ENCODE measurements around the gene ALK.
A peak's percentile ranks its signal among the peaks of the same experiment; 100 is the strongest.
"Not testable (repeated sequence)": the region's sequence is repeated elsewhere in the genome, so short reads cannot be mapped to it uniquely, and the experiment has no call there.

Gene ALK

DNA sequence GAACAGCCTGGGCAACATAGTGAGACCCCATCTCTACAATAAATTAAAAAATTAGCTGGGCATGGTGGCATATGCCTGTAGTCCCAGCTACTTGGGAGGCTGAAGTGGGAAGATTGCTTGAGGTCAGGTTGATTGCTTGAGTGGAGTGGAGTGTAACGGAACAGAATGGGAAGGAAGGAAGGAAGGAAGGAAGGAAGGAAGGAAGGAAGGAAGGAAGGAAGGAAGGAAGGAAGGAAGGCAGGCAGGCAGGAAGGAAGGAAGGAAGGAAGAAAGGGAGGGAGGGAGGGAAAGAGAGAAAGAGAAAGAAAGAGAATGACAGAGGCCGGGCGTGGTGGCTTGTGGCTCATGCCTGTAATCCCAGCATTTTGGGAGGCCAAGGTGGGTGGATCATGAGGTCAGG lies 170.9 kb downstream of the ALK start:
- not testable (repeated sequence) for H3K27ac Mint-ChIP-seq; H3K9me3 Mint-ChIP-seq; DNase-seq (ENCODE audit: low spot score in 2 of 2); H3K36me3 Mint-ChIP-seq; H3K4me3 Mint-ChIP-seq; H3K4me1 Mint-ChIP-seq; ATAC-seq

DNA sequence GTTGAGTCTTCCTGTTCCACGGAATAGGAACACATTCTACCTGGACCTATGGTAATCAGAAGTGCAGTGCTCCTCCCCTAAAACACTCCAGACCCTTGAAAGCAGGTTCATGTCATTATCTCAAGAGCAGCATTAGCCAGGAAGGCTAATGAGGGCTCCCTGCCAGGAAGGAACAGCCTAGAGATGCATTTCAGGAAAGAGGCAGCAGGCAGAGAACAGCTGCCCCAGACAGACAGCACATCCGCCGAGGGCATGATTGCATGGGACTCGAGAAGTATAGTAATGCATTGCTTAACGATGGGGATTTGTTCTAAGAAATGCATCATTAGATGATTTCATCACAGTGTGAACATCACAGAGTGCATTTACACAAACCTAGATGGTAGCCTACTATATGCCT lies 171.5 kb downstream of the ALK start:
- Mint-ChIP-seq H3K4me1 (no peaks in the 10 kb centered on the region), H3K9me3 (peaks cover 3% of the 10 kb centered on the region), H3K36me3 (no peaks in the 10 kb centered on the region), H3K27ac (no peak overlapping the region), H3K4me3 (no peak overlapping the region)
- ATAC-seq, result no peak
- DNase-seq (ENCODE audit: low spot score in 2 of 2), result no peak

DNA sequence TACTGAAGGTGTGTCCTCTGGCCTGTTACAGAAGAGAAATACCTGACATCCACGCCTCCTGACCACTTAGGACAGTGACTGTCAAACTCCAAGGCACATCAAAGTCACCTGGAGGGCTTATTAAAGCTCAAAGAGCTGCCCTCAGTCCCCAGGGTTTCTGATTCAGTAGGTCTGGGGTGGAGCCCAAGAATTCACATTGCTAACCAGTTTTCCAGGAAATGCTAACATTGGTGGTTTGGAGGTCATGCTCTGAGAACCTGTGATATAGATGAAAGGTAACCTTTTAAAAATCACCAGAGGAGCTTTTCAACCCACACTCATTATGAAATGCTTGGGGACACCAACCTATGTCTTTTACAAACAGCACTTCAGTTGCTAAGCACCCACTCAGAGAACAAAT lies 172.3 kb downstream of the ALK start:
- Mint-ChIP-seq H3K4me1 (no peaks in the 10 kb centered on the region), H3K4me3 (no peak overlapping the region), H3K27ac (no peak overlapping the region), H3K9me3 (peaks cover 3% of the 10 kb centered on the region), H3K36me3 (no peaks in the 10 kb centered on the region)
- no peak for DNase-seq (ENCODE audit: low spot score in 2 of 2)
- no peak for ATAC-seq

DNA sequence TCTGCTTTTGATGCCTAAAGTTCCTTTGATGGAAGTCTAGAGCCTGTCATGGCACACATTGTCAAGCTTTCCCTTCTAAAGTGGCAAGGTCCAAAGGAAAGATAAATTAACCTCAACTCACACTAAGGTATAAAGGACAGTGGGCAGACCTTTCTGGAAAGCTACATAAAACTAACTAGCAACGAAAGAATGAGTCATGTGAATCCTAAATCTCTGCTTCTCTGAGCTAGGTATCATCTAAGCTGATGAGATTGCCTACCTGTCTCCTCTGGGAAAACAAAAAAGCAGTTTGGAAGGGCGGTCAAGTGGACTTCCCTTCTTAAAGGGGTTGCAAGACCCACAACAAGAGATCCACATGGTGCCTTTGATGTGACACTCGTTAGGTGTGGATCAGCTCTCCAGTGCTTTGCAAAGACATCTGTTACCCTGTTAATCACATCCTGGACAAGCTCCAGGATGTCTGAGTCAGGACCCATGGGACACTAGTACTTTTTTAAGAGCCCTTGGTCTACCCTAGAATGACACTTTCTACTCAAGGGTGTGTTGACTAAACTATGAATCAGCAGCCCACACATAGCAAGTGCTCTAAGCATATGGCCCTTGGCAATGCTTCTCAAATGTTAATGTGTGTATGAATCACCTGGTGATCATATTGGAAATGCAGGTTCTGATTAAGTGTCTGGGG lies 173.5 kb downstream of the ALK start:
- no peak overlapping the region for H3K27ac Mint-ChIP-seq
- peak; percentile 93 for ATAC-seq

DNA sequence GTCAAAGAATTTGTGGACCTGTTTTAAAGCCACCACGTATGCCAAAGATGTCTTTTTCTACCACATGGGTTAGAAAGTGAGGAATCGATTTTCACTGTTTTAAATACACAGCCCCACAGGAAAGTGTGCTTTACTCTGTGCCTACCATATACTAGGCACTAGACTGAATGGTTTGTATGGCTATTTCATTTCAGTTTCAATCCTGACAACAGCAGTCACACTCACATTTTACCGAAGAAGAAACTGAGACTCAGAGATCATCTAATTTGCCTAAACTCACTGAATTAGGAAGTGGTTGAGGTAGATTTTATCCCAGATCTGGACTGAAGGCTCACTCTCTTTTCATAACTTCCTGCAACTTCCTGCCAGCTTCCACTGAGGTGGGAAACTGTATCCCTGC lies 176.4 kb downstream of the ALK start:
- no peak for DNase-seq (ENCODE audit: low spot score in 2 of 2)
- H3K27ac Mint-ChIP-seq, result no peak overlapping the region
- no peaks in the 10 kb centered on the region for H3K4me1 Mint-ChIP-seq
- H3K36me3 Mint-ChIP-seq, result no peaks in the 10 kb centered on the region
- H3K9me3 Mint-ChIP-seq, result no peaks in the 10 kb centered on the region
- ATAC-seq, result no peak
- H3K4me3 Mint-ChIP-seq, result no peak overlapping the region

More for the DNA sequence above, 173.5 kb downstream of the ALK start:
- H3K4me3 Mint-ChIP-seq, result no peak overlapping the region
- H3K9me3 Mint-ChIP-seq, result peaks cover 3% of the 10 kb centered on the region
- DNase-seq (ENCODE audit: low spot score in 2 of 2), result no peak
- H3K36me3 Mint-ChIP-seq, result no peaks in the 10 kb centered on the region
- no peaks in the 10 kb centered on the region for H3K4me1 Mint-ChIP-seq

DNA sequence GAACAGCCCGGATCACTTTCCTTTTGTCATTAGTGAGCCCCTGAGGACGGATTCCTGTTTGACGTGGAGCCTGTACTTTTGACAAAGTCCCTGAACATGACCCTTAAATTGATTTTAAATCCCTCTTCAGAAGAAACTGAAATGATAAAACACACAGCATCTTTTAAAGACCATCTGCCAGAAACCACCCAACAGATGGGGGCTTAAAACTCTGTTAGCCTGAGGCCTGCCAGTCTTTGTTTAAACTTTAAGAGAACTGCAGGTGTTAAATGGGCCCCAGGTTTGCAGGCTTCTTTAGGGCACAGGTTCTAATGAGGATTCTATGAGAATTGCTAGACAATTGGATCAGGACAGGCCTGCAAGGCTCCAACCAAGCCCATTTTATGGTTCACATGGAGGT lies 177.9 kb downstream of the ALK start:
- no peaks in the 10 kb centered on the region for H3K36me3 Mint-ChIP-seq

DNA sequence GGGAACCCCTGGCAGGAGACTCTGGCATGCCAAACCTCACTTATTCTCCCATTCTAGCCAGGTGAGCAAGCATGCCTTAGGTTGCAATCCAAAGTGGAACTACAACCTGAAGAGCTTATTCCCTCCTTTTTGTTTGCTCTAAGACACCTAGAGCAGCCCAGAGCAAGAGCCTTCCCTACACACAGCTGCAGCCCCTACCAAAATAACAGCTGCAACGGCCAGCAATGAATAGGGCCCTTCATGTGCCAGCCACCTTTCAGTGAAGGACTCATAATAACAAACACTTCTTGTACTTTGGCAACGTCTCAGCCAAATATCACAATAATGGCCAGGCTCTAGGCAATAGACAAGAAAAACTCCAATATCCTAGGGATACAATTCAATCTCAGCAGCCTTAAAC lies 178.7 kb downstream of the ALK start:
- no peaks in the 10 kb centered on the region for H3K9me3 Mint-ChIP-seq
- H3K4me1 Mint-ChIP-seq, result no peaks in the 10 kb centered on the region
- H3K27ac Mint-ChIP-seq, result no peak overlapping the region
- no peak for ATAC-seq
- no peak overlapping the region for H3K4me3 Mint-ChIP-seq
- DNase-seq (ENCODE audit: low spot score in 2 of 2), result no peak
- no peaks in the 10 kb centered on the region for H3K36me3 Mint-ChIP-seq

More for the DNA sequence above, 177.9 kb downstream of the ALK start:
- DNase-seq (ENCODE audit: low spot score in 2 of 2) (no peak), ATAC-seq (no peak)
- no peak overlapping the region for H3K4me3 Mint-ChIP-seq
- H3K4me1 Mint-ChIP-seq, result no peaks in the 10 kb centered on the region
- H3K9me3 Mint-ChIP-seq, result no peaks in the 10 kb centered on the region
- H3K27ac Mint-ChIP-seq, result no peak overlapping the region

DNA sequence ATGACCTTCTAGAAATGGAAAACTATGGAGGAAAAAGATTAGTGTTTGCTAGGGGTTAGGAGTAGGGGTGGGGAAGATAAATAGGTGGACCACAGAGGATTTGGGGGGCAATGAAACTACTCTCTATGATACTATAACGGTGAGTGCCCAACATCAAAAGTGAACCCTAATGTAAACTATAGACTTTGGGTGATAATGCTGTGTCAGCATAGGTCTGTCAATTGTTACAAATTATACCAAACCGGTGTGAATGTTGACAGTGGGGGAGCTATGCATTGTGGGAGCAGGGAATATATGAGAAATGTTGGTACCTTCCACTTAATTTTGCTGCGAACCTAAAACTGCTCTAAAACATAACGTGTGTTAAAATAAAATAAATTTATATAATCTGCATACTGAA lies 180.3 kb downstream of the ALK start:
- DNase-seq (ENCODE audit: low spot score in 2 of 2) (no peak), ATAC-seq (no peak)
- H3K36me3 Mint-ChIP-seq, result no peaks in the 10 kb centered on the region
- H3K9me3 Mint-ChIP-seq, result no peaks in the 10 kb centered on the region
- no peak overlapping the region for H3K4me3 Mint-ChIP-seq
- H3K27ac Mint-ChIP-seq, result no peak overlapping the region
- no peaks in the 10 kb centered on the region for H3K4me1 Mint-ChIP-seq

DNA sequence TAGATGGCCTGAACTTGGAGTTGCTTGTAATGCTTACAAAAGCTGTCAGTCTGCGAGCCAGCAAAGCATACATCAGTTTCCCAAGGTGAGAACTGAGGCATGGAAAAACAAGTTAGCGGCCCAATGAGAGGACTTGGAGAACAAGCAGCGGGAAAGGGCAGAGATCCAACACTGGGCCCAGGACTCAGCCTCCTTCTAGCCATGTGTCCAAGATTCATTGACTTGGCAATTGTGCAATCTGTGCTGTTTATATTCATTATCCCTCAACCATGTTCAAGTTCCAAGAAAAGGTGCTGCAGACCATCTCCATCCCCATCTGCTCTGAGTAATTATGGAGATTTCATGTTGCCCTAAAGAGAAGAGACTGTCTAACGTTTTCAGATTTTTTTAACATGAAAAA lies 187.4 kb downstream of the ALK start:
- H3K4me1 Mint-ChIP-seq, result no peaks in the 10 kb centered on the region
- ATAC-seq, result no peak
- no peak for DNase-seq (ENCODE audit: low spot score in 2 of 2)
- H3K36me3 Mint-ChIP-seq, result no peaks in the 10 kb centered on the region
- H3K4me3 Mint-ChIP-seq, result no peak overlapping the region
- H3K9me3 Mint-ChIP-seq, result no peaks in the 10 kb centered on the region
- H3K27ac Mint-ChIP-seq, result no peak overlapping the region

DNA sequence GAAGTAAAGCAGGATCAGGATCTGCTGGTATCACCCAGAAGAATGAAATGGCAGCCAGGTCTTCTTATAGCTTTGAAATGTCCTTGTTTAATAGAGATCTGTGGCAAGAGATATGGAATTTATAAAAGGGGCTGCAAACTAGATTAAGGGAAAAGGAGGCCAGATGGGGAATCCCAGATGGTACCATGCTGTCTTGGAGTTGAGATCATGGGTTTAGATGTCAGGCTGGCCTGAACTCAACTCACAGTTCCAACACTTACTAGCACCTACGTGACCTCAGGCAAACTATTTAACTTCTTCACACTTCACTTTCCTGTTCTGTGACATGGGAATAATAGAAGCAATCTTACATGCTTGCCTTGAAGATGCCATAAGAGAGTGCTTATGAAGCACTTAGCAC lies 188.2 kb downstream of the ALK start:
- H3K9me3 Mint-ChIP-seq, result no peaks in the 10 kb centered on the region
- DNase-seq (ENCODE audit: low spot score in 2 of 2) (no peak), ATAC-seq (no peak)
- no peak overlapping the region for H3K4me3 Mint-ChIP-seq
- no peak overlapping the region for H3K27ac Mint-ChIP-seq
- H3K4me1 Mint-ChIP-seq, result no peaks in the 10 kb centered on the region
- H3K36me3 Mint-ChIP-seq, result no peaks in the 10 kb centered on the region

DNA sequence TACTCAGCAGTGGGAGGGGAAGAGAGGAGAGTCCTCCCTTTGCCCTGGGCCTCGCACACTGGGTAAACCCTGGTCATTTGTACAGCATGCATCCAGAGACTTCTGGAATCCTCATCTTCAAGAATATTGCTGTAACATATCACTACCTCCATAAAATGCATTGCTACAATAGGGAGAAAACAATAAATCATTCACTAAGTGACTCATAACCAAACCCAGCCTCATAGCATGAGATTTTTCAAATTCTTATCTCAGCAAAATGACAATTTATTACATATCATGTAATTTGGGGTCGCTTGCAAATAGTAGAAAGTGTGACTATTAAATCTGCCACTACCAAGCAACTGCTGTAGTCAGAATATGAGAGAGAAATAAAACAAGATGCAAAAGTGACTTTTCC lies 189.4 kb downstream of the ALK start:
- Mint-ChIP-seq H3K27ac (no peak overlapping the region), H3K36me3 (no peaks in the 10 kb centered on the region), H3K9me3 (no peaks in the 10 kb centered on the region), H3K4me3 (no peak overlapping the region), H3K4me1 (no peaks in the 10 kb centered on the region)
- ATAC-seq, result no peak
- DNase-seq (ENCODE audit: low spot score in 2 of 2), result no peak

DNA sequence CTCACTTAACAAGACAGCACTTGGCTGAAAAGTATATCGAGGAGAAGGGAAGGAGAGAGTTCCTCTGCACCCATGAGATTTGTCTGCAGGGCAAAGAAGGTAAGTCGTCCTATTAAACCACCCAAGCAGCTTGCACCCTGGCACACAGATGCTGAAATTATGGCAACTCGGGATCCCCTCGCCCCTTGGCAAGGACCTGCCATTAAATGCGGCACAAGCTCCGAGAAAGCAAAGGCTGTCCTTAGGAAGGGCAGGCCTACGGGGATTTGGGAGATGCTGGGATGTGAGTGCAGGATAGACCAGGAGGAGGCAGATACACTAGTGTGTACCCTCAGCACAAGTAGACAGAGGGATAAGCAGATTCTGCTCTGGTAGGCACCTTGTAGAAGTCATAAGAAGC lies 191.5 kb downstream of the ALK start:
- Mint-ChIP-seq H3K36me3 (no peaks in the 10 kb centered on the region), H3K4me1 (no peaks in the 10 kb centered on the region), H3K4me3 (no peak overlapping the region), H3K27ac (no peak overlapping the region), H3K9me3 (no peaks in the 10 kb centered on the region)
- ATAC-seq (no peak), DNase-seq (ENCODE audit: low spot score in 2 of 2) (no peak)

DNA sequence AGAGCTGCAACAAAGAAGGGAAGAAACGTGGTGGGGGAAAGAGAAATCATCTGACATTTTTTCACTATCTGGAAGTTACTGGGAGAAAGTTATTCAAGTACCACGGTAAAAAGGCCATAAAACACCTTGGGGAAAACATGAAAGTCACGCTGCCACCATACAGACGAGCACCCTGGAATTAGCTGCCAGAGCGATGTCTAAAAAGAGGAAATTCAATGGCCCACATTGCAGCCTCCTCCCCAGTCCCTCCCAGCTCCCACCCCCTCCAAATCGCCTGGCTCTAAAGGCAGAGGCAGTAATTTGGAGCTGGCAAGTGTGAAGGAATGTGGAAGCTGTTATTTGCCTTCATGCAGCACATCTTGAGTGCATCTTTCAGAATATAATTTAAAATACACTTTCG lies 192.0 kb downstream of the ALK start:
- ATAC-seq, result no peak
- Mint-ChIP-seq H3K36me3 (no peaks in the 10 kb centered on the region), H3K4me3 (no peak overlapping the region), H3K27ac (no peak overlapping the region), H3K9me3 (no peaks in the 10 kb centered on the region), H3K4me1 (no peaks in the 10 kb centered on the region)
- no peak for DNase-seq (ENCODE audit: low spot score in 2 of 2)

DNA sequence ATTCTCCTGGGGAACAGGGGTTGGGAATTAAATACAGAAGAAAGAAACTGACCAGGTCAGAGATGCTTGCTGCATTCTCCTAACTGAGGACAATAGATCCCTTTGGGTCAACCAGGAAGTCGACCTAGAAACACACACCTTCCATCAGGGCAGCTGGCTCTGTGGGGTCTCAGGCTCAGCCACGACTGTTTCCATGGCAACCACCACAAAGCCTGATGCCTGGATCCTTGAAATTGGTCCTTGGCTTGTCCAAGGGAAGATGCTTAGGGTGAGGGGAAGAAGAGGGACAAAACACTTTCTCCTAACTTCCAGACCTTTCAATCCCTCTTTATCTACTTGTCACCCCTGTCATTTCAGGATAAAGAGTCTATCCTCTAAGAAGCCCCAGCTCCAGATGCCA lies 194.4 kb downstream of the ALK start:
- Mint-ChIP-seq H3K4me1 (no peaks in the 10 kb centered on the region), H3K27ac (no peak overlapping the region), H3K4me3 (no peak overlapping the region), H3K9me3 (no peaks in the 10 kb centered on the region), H3K36me3 (no peaks in the 10 kb centered on the region)
- ATAC-seq, result no peak
- no peak for DNase-seq (ENCODE audit: low spot score in 2 of 2)

DNA sequence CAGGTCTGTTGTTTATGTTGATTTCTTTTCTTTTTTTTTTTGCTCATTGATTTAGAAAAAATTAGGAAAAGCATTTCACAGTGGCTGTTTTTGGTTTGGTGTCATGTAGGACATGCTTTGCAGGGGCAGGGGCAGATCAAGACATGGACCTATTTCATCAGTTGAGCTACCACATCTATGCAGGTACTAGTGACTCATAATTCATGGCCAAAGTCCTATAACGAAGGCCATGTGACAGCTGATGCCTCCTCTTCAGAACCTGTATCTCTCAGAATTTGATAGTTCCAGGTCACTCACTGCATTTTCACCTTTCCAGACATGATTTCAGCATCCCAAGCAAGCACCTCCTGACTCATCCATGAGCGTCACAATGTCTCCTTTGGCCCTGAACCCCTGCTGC lies 195.8 kb downstream of the ALK start:
- Mint-ChIP-seq H3K36me3 (no peaks in the 10 kb centered on the region), H3K4me1 (no peaks in the 10 kb centered on the region), H3K27ac (no peak overlapping the region), H3K4me3 (no peak overlapping the region), H3K9me3 (no peaks in the 10 kb centered on the region)
- DNase-seq (ENCODE audit: low spot score in 2 of 2) (no peak), ATAC-seq (no peak)

DNA sequence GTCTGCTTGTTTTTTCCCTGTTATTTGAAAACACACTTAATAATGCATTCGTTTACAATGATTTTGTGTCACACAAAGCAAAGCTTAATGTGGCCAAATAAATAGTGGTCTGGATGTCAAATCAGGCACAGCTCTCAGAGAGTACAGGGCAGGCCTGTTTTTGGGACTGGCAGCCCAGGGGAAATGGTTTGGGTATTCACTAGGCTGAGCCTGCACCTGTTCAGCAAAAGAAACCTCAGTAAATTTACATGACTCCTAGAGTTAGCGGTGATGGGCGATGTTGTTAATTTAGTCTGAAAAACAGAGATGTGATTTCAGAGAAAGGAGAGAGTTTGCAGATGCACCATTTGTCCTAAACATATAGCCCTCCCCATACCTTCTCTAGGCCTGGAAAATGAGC lies 197.1 kb downstream of the ALK start:
- Mint-ChIP-seq H3K9me3 (no peaks in the 10 kb centered on the region), H3K4me1 (no peaks in the 10 kb centered on the region), H3K36me3 (no peaks in the 10 kb centered on the region), H3K4me3 (no peak overlapping the region), H3K27ac (no peak overlapping the region)
- ATAC-seq (no peak), DNase-seq (ENCODE audit: low spot score in 2 of 2) (no peak)

Data from stimulated activated effector memory CD8-positive, alpha-beta T cell treated with anti-CD3 and anti-CD28 coated beads, Interleukin-12 subunit alpha, Interleukin-12 subunit beta, amount 100 ng/mL, for 72 hours (primary cell).